Endothelial cell of umbilical vein (primary cell): ENCODE data around the gene RP9. TPM values are rescaled to one million over a fixed set of nuclear protein-coding genes. Genes with fewer than 3 reads are reported as not detected.

Source experiments
- BruUV-seq: library from RNA; stranded (reverse); fragments of 400-500 nt; replicated peaks from 2 replicates; lab custom pipeline; 2021; lab: Mats Ljungman, UMichigan
- CTCF ChIA-PET: fragments of 300-600, 350-600 bp; sonication (Branson Sonifier 250); formaldehyde crosslinking; loops from one replicate; lab custom pipeline; 2021; ENCODE audit warnings: antibody characterized with exemption, inconsistent platforms; lab: Charles Lee
- POLR2A ChIA-PET: fragments of 300-600, 350-600 bp; sonication (Branson Sonifier 250); formaldehyde crosslinking; loops from one replicate; lab custom pipeline; 2021; ENCODE audit warnings: antibody characterized with exemption, inconsistent platforms; lab: Charles Lee
- DNase-seq: peaks from one replicate; pipeline ENCODE4 v3.0.0-alpha.2; 2011; ENCODE audit warnings: low read depth, low spot score
- FAIRE-seq: peaks from 2 replicates; lab custom pipeline; 2011; peaks lifted over from hg19 to GRCh38; lab: Jason Lieb, UNC
- H2AFZ ChIP-seq: 2 replicates; pipeline ENCODE4 v1.6.0; 2012; ENCODE audit warnings: low read depth, low read length, control low read depth, inconsistent platforms
- H3K27ac ChIP-seq: 2 replicates; pipeline ENCODE4 v1.5.1; 2011; ENCODE audit warnings: low read depth, mild to moderate bottlenecking, control low read depth, low read length, moderate library complexity; ENCODE audit not compliant: insufficient read depth
- H3K27me3 ChIP-seq, 2 experiments: 2 replicates each; pipeline versions ENCODE4 v1.6.0 to v1.6.1; 2011; ENCODE audit warnings: low read length in 2 of 2, mixed read lengths in 1 of 2; ENCODE audit not compliant: control insufficient read depth in 2 of 2, insufficient read depth in 2 of 2
- H3K36me3 ChIP-seq, 2 experiments: 2 replicates in 1 of 2; 3 replicates in 1 of 2; pipeline ENCODE4 v1.5.1; 2011; ENCODE audit warnings: low read length in 2 of 2, mild to moderate bottlenecking in 1 of 2, moderate library complexity in 1 of 2; ENCODE audit not compliant: control insufficient read depth in 2 of 2, insufficient read depth in 2 of 2; ENCODE audit errors: extremely low read depth in 1 of 2
- H3K4me1 ChIP-seq: 3 replicates; pipeline ENCODE4 v1.5.1; 2011; ENCODE audit warnings: mild to moderate bottlenecking, low read length; ENCODE audit not compliant: control insufficient read depth, insufficient read depth; ENCODE audit errors: extremely low read depth
- H3K4me2 ChIP-seq: 2 replicates; pipeline ENCODE4 v1.6.1; 2011; ENCODE audit warnings: low read length, control low read depth, mixed read lengths; ENCODE audit not compliant: insufficient read depth
- H3K4me3 ChIP-seq, 3 experiments: fragments of 200-600 bp in 1 of 3; sonication (generic), shearing (Covaris generic) in 1 of 3; replicated peaks in 1 of 3; 2 replicates each; pipeline ENCODE4 v1.5.1; 2011 to 2016; ENCODE audit warnings: control low read depth in 3 of 3, low read length in 3 of 3, mild to moderate bottlenecking in 2 of 3, inconsistent platforms in 1 of 3, low read depth in 1 of 3, moderate library complexity in 1 of 3; ENCODE audit not compliant: insufficient read depth in 1 of 3
- H3K79me2 ChIP-seq: 2 replicates; pipeline ENCODE4 v1.6.0; 2012; ENCODE audit warnings: low read length, inconsistent platforms; ENCODE audit not compliant: control insufficient read depth, insufficient read depth
- H3K9ac ChIP-seq: replicated peaks from 2 replicates; pipeline ENCODE3; 2011; ENCODE audit warnings: low read length, control low read depth; ENCODE audit not compliant: insufficient read depth; ENCODE audit errors: extremely low read depth
- H3K9me1 ChIP-seq: replicated peaks from 3 replicates; pipeline ENCODE4 v1.6.0; 2011; ENCODE audit warnings: mild to moderate bottlenecking, low read length; ENCODE audit not compliant: control insufficient read depth, insufficient read depth; ENCODE audit errors: extremely low read depth
- H3K9me3 ChIP-seq: replicated peaks from 2 replicates; pipeline ENCODE4 v1.5.1; 2012; ENCODE audit warnings: low read length, inconsistent platforms; ENCODE audit not compliant: control insufficient read depth, insufficient read depth
- H4K20me1 ChIP-seq: replicated peaks from 2 replicates; pipeline ENCODE3; 2011; ENCODE audit warnings: mild to moderate bottlenecking, low read length; ENCODE audit not compliant: control insufficient read depth, insufficient read depth; ENCODE audit errors: extremely low read depth
- EZH2 ChIP-seq: IDR thresholded peaks from 2 replicates; pipeline ENCODE4 v1.6.1; 2012; ENCODE audit warnings: borderline replicate concordance, low read depth, mild to moderate bottlenecking, moderate library complexity, low read length, inconsistent platforms; ENCODE audit not compliant: severe bottlenecking
- GATA2 ChIP-seq: IDR thresholded peaks from 2 replicates; pipeline ENCODE4 v1.7.0; 2011; ENCODE audit warnings: low read depth, mild to moderate bottlenecking, moderate library complexity, mixed read lengths, low read length; ENCODE audit not compliant: insufficient read length, insufficient read depth
- POLR2A ChIP-seq: IDR thresholded peaks from 2 replicates; pipeline ENCODE4 v1.6.1; 2012; ENCODE audit warnings: low read depth, mild to moderate bottlenecking, control low read depth, low read length
- dilution Hi-C: fragments of 300-500 bp; cut with MboI; formaldehyde crosslinking; loops from one replicate; pipeline ENCODE4 v1.15.0; 2019; ENCODE audit warnings: low sequenced_read_pairs; ENCODE audit not compliant: extremely low pct_ligation_motif_present
- intact Hi-C: fragments of 100-400 bp; cut with micrococcal nuclease; formaldehyde crosslinking; loops from one replicate; pipeline ENCODE4 v1.10.0; 2022
- polyA plus RNA-seq, 4 experiments: library from polyadenylated mRNA; depleted of rRNA in 3 of 4; stranded (reverse) in 3 of 4; unstranded in 1 of 4; fragments of >200 nt; gene quantifications; 2 replicates each; pipeline versions ENCODE4 v1.2.1 to v1.2.3, GENCODE V29; 2011 to 2012; ENCODE audit warnings: missing spikeins in 1 of 4
- total RNA-seq: library from RNA; stranded (reverse); gene quantifications from 2 replicates; pipeline ENCODE4 v1.2.3, GENCODE V29; 2021
- TF ChIP-seq, protein P1 (sequence below), 2 donors: IDR thresholded peaks; 1 replicate in 1 of 2; 2 replicates in 1 of 2; pipeline ENCODE4 v1.5.1; 2011; ENCODE audit warnings: low read length in 2 of 2, mild to moderate bottlenecking in 2 of 2, moderate library complexity in 2 of 2, control low read depth in 1 of 2, inconsistent platforms in 1 of 2, low read depth in 1 of 2; ENCODE audit not compliant: insufficient read depth in 1 of 2; ENCODE audit errors: extremely low read depth in 1 of 2

The RP9 gene
- total and polyA plus RNA-seq, 2 donors (not counting 3 experiments of a cell fraction or from before 2014, with no cell fraction given): 16.0 to 18.5 TPM

GRCh38 chr7:33107136-33108066 lies 1.8 kb downstream of the RP9 start:
- H3K9me1 ChIP-seq: no peaks in the 10 kb centered on the region
- FAIRE-seq: peak; percentile 74
- peaks cover 2 to 13% of the 10 kb centered on the region in 2 experiments for H3K27me3 ChIP-seq
- H3K9me3 ChIP-seq: no peaks in the 10 kb centered on the region
- peak; percentile 52 for DNase-seq
- no peaks in the 10 kb centered on the region for H4K20me1 ChIP-seq
- peak overlapping the region; percentile 94 for H3K9ac ChIP-seq
- no peak overlapping the region for H3K27ac ChIP-seq
- peaks cover 21% of the 10 kb centered on the region for H3K4me1 ChIP-seq
- peaks cover 57% of the 10 kb centered on the region for H3K79me2 ChIP-seq
- dilution Hi-C loops: no loop called here
- H2AFZ ChIP-seq: no peak overlapping the region
- ChIA-PET CTCF (interaction anchor here (0.6 to 4.4 kb wide), 35 partner anchors 8 to 617 kb away, joined by 3 to 45 read pairs (median 4); partner anchors contain the start of genes FKBP9, LSM5 and NT5C3A), POLR2A (interaction anchor here (1.4 kb wide), 1 partner anchor 45 kb away, joined by 4 read pairs; the partner anchor contains the start of gene NT5C3A)
- intact Hi-C loops: loop anchor here (1.0 to 5.0 kb wide), 7 partner anchors 45 to 613 kb away; partner anchors contain the start of genes AVL9, FKBP9 and NT5C3A
- BruUV-seq: no TSS peak
- H3K36me3 ChIP-seq: peaks cover 0 to 8% of the 10 kb centered on the region in 2 experiments
- peak overlapping the region; percentile 96 for H3K4me2 ChIP-seq
- peak overlapping the region in 1 of 3 experiments; percentile 93 for H3K4me3 ChIP-seq
- TF ChIP-seq, protein P1, sequence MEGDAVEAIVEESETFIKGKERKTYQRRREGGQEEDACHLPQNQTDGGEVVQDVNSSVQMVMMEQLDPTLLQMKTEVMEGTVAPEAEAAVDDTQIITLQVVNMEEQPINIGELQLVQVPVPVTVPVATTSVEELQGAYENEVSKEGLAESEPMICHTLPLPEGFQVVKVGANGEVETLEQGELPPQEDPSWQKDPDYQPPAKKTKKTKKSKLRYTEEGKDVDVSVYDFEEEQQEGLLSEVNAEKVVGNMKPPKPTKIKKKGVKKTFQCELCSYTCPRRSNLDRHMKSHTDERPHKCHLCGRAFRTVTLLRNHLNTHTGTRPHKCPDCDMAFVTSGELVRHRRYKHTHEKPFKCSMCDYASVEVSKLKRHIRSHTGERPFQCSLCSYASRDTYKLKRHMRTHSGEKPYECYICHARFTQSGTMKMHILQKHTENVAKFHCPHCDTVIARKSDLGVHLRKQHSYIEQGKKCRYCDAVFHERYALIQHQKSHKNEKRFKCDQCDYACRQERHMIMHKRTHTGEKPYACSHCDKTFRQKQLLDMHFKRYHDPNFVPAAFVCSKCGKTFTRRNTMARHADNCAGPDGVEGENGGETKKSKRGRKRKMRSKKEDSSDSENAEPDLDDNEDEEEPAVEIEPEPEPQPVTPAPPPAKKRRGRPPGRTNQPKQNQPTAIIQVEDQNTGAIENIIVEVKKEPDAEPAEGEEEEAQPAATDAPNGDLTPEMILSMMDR (IDR thresholded peaks at IDR 0.05; ENCODE audit: extremely low read depth in 1 of 2, insufficient read depth in 1 of 2, low read depth in 1 of 2, low read length in 2 of 2): peak; percentile 14 to 15
- no peak for TF ChIP-seq POLR2A
- TF ChIP-seq GATA2: no peak
- TF ChIP-seq EZH2: no peak
